Right lobe of liver (tissue), 6 donors: ENCODE measurements around the gene USP33. TPM values are rescaled to one million over a fixed set of nuclear protein-coding genes. Genes with fewer than 3 reads are reported as not detected.

Experiments used
- ATAC-seq, 4 donors: fragments of 200-7000 bp; cut with Tn5 transposase; one replicate each; pipeline ENCODE4 v1.9.1; 2020; ENCODE audit warnings: mild to moderate bottlenecking in 4 of 4, moderate library complexity in 4 of 4
- DNase-seq, 3 donors: peaks; one replicate each; pipeline ENCODE4 v3.0.0-alpha.2; 2020
- H3K27ac ChIP-seq, 3 donors: fragments of 200-600 bp; one replicate each; pipeline ENCODE4 v1.8.0; 2022
- H3K27me3 ChIP-seq, 2 donors: fragments of 200-600 bp; one replicate each; pipeline ENCODE4 v1.8.0; 2022
- H3K36me3 ChIP-seq, 4 donors: fragments of 200-600 bp; sonication (generic) in 1 of 4; one replicate each; pipeline versions ENCODE4 v1.5.1 to v1.8.0; 2017 to 2022; ENCODE audit warnings: control low read depth in 1 of 4
- H3K4me1 ChIP-seq, 4 donors: fragments of 200-600 bp; sonication (generic) in 1 of 4; one replicate each; pipeline versions ENCODE4 v1.5.1 to v1.8.0; 2017 to 2022; ENCODE audit warnings: control low read depth in 1 of 4
- H3K4me3 ChIP-seq, 3 donors: fragments of 200-600 bp; one replicate each; pipeline ENCODE4 v1.8.0; 2022
- H3K9me3 ChIP-seq, 4 donors: fragments of 200-600 bp; sonication (generic) in 1 of 4; one replicate each; pipeline versions ENCODE4 v1.5.1 to v1.8.0; 2017 to 2022; ENCODE audit warnings: control low read depth in 1 of 4
- POLR2A ChIP-seq: fragments of 450-650 bp; IDR thresholded peaks from one replicate; pipeline ENCODE4 v1.6.1; 2017; ENCODE audit warnings: antibody characterized with exemption, mild to moderate bottlenecking
- WGBS: methylation state at CpG from one replicate; pipeline ENCODE4 v1.1.6; 2018; ENCODE audit warnings: low coverage, low lambda C conversion rate; ENCODE audit not compliant: insufficient coverage; ENCODE audit errors: missing lambda C conversion rate; 5-methylcytosine and 5-hydroxymethylcytosine counted together
- intact Hi-C, 2 donors: fragments of 100-400 bp; cut with DNase I; formaldehyde crosslinking; loops; one replicate each; pipeline versions ENCODE4 v1.11.2 to v1.14.1; 2022
- total RNA-seq, 6 experiments: library from RNA; depleted of rRNA in 2 of 6; stranded (reverse); fragments of >200 nt in 2 of 6; fragmentation: NEBNext Ultra II Directional in 3 of 6; extraction: Animal tissue kit (Norgen Biotek cat#: 25700) in 3 of 6; gene quantifications; one replicate each; pipeline versions ENCODE4 v1.1.0 to v1.2.4, GENCODE V29; 2016 to 2023
- TF ChIP-seq, protein P1 (sequence below), 4 donors: fragments of 200-600 bp in 3 of 4; fragments of 450-650 bp in 1 of 4; IDR thresholded peaks; one replicate each; pipeline versions ENCODE4 v1.5.1 to v1.8.0; 2016 to 2022; ENCODE audit warnings: antibody characterized with exemption in 4 of 4, mild to moderate bottlenecking in 2 of 4
- donor health status: DM: no; HTN: yes; CAD: no.
- donor health status: DM: no; HTN: no; CAD: no.
- donor health status: DM: no; HTN: no; CAD: no.
- donor health status: DM: no; HTN: yes; CAD: no.
- donor health status: DM: no; HTN: yes; CAD: no.

The USP33 gene
- total RNA-seq, 6 experiments from 2014 or later: 16.5 to 31.0 (median 21.4) TPM

- no peak overlapping the region for H3K4me3 ChIP-seq
Measured at GRCh38 chr1:77686796-77687518, 72.7 kb downstream of the USP33 start.

DNA sequence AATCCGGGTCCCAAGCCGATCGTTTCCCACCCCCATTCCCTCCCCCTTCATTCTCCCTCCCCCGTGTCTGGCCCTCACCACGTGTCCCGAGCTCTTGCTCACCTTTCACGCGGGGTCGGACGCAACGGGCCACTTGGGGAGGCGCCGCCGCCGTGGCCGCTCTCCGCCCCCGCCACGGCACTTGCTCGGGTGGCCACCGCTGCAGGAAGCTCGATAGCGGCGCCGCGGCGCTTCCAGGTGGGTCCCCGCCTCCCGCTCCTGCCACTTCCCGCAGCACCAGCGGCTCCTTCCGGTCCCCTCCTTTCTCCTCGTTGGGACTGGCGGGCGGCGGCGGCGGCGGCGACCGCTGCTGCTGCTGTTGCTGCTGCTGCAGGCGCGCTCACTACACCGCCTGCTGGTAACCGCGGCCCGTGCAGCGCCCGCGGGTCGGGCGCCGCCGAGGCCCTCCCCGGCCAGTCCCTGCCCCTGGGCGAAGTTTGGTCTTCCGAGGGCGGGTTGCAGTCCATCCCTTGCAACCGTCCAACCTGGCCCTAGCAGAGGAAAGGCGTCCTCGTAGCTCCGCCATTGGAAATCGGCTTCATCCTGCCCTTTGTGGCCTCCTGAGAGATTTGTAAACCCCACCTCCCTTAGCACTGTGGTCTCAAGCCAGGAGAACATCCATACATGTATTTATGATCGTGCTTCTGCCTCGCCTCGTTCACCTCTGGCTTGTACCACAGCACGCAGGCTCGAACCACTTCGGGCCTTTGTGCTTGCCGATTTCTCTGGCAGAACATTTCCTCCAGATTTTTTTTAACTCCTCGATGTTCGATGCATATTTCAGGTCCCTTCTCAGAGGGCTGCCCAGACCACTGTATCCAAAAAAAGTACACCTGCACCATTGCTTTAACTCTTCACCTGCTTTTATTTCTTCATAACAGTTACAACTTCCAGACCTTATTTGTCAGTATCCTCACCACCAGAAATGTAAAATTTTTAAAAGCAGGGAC, 76.2 kb downstream of the USP33 start:
- DNase-seq (peak; percentile 96), ATAC-seq (peak; percentile 86 to 95 (median 88))
- intact Hi-C loops: no loop called here
- no peaks in the 10 kb centered on the region for H3K36me3 ChIP-seq
- no peaks in the 10 kb centered on the region for H3K27me3 ChIP-seq
- peak; percentile 69 for TF ChIP-seq POLR2A
- TF ChIP-seq, protein P1, sequence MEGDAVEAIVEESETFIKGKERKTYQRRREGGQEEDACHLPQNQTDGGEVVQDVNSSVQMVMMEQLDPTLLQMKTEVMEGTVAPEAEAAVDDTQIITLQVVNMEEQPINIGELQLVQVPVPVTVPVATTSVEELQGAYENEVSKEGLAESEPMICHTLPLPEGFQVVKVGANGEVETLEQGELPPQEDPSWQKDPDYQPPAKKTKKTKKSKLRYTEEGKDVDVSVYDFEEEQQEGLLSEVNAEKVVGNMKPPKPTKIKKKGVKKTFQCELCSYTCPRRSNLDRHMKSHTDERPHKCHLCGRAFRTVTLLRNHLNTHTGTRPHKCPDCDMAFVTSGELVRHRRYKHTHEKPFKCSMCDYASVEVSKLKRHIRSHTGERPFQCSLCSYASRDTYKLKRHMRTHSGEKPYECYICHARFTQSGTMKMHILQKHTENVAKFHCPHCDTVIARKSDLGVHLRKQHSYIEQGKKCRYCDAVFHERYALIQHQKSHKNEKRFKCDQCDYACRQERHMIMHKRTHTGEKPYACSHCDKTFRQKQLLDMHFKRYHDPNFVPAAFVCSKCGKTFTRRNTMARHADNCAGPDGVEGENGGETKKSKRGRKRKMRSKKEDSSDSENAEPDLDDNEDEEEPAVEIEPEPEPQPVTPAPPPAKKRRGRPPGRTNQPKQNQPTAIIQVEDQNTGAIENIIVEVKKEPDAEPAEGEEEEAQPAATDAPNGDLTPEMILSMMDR (IDR thresholded peaks at IDR 0.05): peak; percentile 95 to 97 (median 96)
- H3K4me3 ChIP-seq: peak overlapping the region; percentile 60 to 79 (median 79)
- H3K4me1 ChIP-seq: peaks cover 0 to 36% (median 5%) of the 10 kb centered on the region in 4 donors
- H3K27ac ChIP-seq: peak overlapping the region; percentile 85 to 90 (median 89)
- no peaks in the 10 kb centered on the region for H3K9me3 ChIP-seq
- under 1% methylated on average over 33 of the region's 72 CpGs for WGBS

More at GRCh38 chr1:77686796-77687518, 72.7 kb downstream of the USP33 start:
- H3K27ac ChIP-seq: no peak overlapping the region
- TF ChIP-seq, protein P1 (IDR thresholded peaks at IDR 0.05): no peak
- no peak for TF ChIP-seq POLR2A
- WGBS: 80% methylated on average over 1 of the region's 33 CpGs
- DNase-seq: peak in 2 of 3 donors; percentile 46 to 60
- H3K9me3 ChIP-seq: no peaks in the 10 kb centered on the region
- no peak for ATAC-seq
- H3K27me3 ChIP-seq: no peaks in the 10 kb centered on the region
- intact Hi-C loops: no loop called here
- H3K36me3 ChIP-seq: no peaks in the 10 kb centered on the region
- H3K4me1 ChIP-seq: peaks cover 0 to 8% (median 0%) of the 10 kb centered on the region in 4 donors

DNA sequence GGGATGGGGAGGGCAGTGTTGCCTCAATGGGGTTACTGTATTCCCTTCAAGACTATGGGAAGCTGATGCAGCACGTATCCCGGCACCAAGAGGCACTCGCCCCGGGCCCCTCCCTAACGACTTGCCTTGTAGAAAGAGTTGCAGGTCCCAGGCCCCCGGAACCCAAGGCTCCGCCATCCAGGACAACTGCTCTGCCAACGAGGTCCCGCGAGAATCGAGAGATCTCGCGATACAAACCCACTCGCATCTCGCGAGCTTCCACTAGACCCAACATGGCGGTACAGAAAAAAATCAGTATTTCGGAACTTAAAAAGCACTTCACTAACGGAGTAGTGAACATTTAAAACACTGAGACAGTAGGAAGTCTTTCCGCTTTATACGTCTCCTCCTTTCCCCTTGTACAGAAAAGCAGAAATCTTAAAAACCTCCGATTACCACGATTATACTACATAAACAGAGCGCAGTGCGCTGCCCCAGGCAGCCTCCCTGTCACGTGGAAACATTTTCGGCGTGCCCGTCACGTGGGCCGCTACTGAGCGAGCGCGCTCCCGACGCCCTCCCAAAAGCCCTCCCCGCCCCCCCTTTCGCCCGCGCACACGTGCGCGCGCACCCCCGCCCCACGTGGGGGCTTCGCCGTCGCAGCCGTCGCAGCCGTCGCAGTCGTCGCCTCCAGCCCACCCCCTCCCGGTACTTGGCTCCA, 77.0 kb downstream of the USP33 start, which contains the start of gene ZZZ3:
ZZZ3 (minus strand) TSS at position 199 of the 700 bp plus-strand sequence. CDS start 49,304 bp downstream, outside the sequence.
- Histone ChIP-seq H3K36me3 (no peaks in the 10 kb centered on the region), H3K9me3 (no peaks in the 10 kb centered on the region), H3K27ac (peak within 1 kb of the TSS; percentile 85 to 90 (median 89)), H3K4me1 (peaks cover 0 to 45% (median 5%) of the 10 kb centered on the region in 4 donors), H3K4me3 (peak within 1 kb of the TSS; percentile 60 to 79 (median 79)), H3K27me3 (no peaks in the 10 kb centered on the region)
- ATAC-seq (peak; percentile 71 to 78 (median 76)), DNase-seq (peak; percentile 90 to 93 (median 91))
- under 1% methylated on average over 19 of the region's 56 CpGs for WGBS
- intact Hi-C loops: no loop called here
- peak; percentile 40 for TF ChIP-seq POLR2A
- TF ChIP-seq, protein P1 (IDR thresholded peaks at IDR 0.05): no peak

GRCh38 chr1:77680173-77680572, 79.5 kb downstream of the USP33 start:
- WGBS: 37% methylated on average over 2 of the region's 2 CpGs

More at GRCh38 chr1:77680173-77680572, 79.5 kb downstream of the USP33 start:
- no peak overlapping the region for H3K4me3 ChIP-seq
- TF ChIP-seq, protein P1 (IDR thresholded peaks at IDR 0.05): no peak
- TF ChIP-seq POLR2A: no peak
- H3K9me3 ChIP-seq: no peaks in the 10 kb centered on the region
- H3K4me1 ChIP-seq: peaks cover 0 to 58% (median 5%) of the 10 kb centered on the region in 4 donors
- ATAC-seq (no peak), DNase-seq (no peak)
- intact Hi-C loops: no loop called here
- peak overlapping the region in 2 of 3 donors; percentile 9 to 67 for H3K27ac ChIP-seq
- H3K36me3 ChIP-seq: no peaks in the 10 kb centered on the region
- H3K27me3 ChIP-seq: no peaks in the 10 kb centered on the region
